KOPT-K1 (cell line): ENCODE measurements around the gene FRMPD1.

Experiments
- H3K27ac ChIP-seq: fragments of 200-600 bp; sonication (generic); 2 replicates; pipeline ENCODE4 v1.5.1; 2016; ENCODE audit warnings: antibody characterized with exemption, mild to moderate bottlenecking, low read depth, low read length; ENCODE audit not compliant: poor library complexity, severe bottlenecking
- H3K36me3 ChIP-seq: fragments of 200-600 bp; sonication (generic); 2 replicates; pipeline ENCODE4 v1.5.1; 2017; ENCODE audit warnings: antibody characterized with exemption, mild to moderate bottlenecking, low read length, moderate library complexity; ENCODE audit not compliant: insufficient read depth
- H3K9me3 ChIP-seq: fragments of 200-600 bp; sonication (generic); 2 replicates; pipeline ENCODE4 v1.5.1; 2017; ENCODE audit warnings: antibody characterized with exemption, low read length, mild to moderate bottlenecking; ENCODE audit not compliant: insufficient read depth, poor library complexity, severe bottlenecking

FRMPD1 gene

GRCh38 chr9:37788332-37788731 is 137.6 kb downstream of the FRMPD1 start:
- peaks cover 2% of the 10 kb centered on the region for H3K36me3 ChIP-seq
- H3K9me3 ChIP-seq, result no peaks in the 10 kb centered on the region
- H3K27ac ChIP-seq, result no peak overlapping the region

- Histone ChIP-seq H3K36me3 (no peaks in the 10 kb centered on the region), H3K27ac (no peak overlapping the region), H3K9me3 (no peaks in the 10 kb centered on the region)
Measured at GRCh38 chr9:37790096-37790495, 139.3 kb downstream of the FRMPD1 start.

GRCh38 chr9:37792122-37792521 is 141.4 kb downstream of the FRMPD1 start:
- Histone ChIP-seq H3K36me3 (no peaks in the 10 kb centered on the region), H3K27ac (no peak overlapping the region), H3K9me3 (no peaks in the 10 kb centered on the region)

- Histone ChIP-seq H3K27ac (no peak overlapping the region), H3K9me3 (no peaks in the 10 kb centered on the region), H3K36me3 (no peaks in the 10 kb centered on the region)
Measured at GRCh38 chr9:37796232-37796631, 145.5 kb downstream of the FRMPD1 start.
